GM18502 (cell line): ENCODE measurements around the gene NELFA.

Source experiments
- ATAC-seq: cut with Tn5 transposase; IDR thresholded peaks from one replicate; pipeline ENCODE4 v1.9.1; 2021; ENCODE audit warnings: mild to moderate bottlenecking; ENCODE audit not compliant: unreplicated experiment, poor library complexity

Gene NELFA

GRCh38 chr4:1984406-1985191, 24.2 kb downstream of the NELFA start:
- no peak for ATAC-seq

- no peak for ATAC-seq
These were observed 24.8 kb downstream of the NELFA start for GRCh38 chr4:1983846-1984405.

GRCh38 chr4:1983053-1983845, 25.5 kb downstream of the NELFA start:
- ATAC-seq, result no peak

GRCh38 chr4:1982124-1983052, 26.4 kb downstream of the NELFA start:
- no peak for ATAC-seq

- no peak for ATAC-seq
These were observed 27.3 kb downstream of the NELFA start for GRCh38 chr4:1981251-1982058.

GRCh38 chr4:1980561-1981041, 28.2 kb downstream of the NELFA start:
- no peak for ATAC-seq

- ATAC-seq, result no peak
These were observed 29.1 kb downstream of the NELFA start for GRCh38 chr4:1979477-1980196.

GRCh38 chr4:1978741-1979476, 29.9 kb downstream of the NELFA start:
- no peak for ATAC-seq

GRCh38 chr4:1978226-1978625, 30.5 kb downstream of the NELFA start:
- ATAC-seq, result no peak

GRCh38 chr4:1976416-1977352, 32.1 kb downstream of the NELFA start:
- no peak for ATAC-seq

- ATAC-seq, result no peak
These were observed 32.9 kb downstream of the NELFA start for GRCh38 chr4:1975880-1976279.

- no peak for ATAC-seq
These were observed 33.4 kb downstream of the NELFA start for GRCh38 chr4:1975391-1975801.

GRCh38 chr4:1974840-1975239, 33.9 kb downstream of the NELFA start:
- ATAC-seq, result no peak

- ATAC-seq, result no peak
These were observed 35.1 kb downstream of the NELFA start for GRCh38 chr4:1973661-1974060.

- no peak for ATAC-seq
These were observed 35.6 kb downstream of the NELFA start for GRCh38 chr4:1973218-1973617.

GRCh38 chr4:1972414-1972813, 36.4 kb downstream of the NELFA start:
- no peak for ATAC-seq
